Activated CD4-positive, alpha-beta T cell treated with anti-CD3 and anti-CD28 coated beads for 4 hours (primary cell): Measurements from ENCODE around the gene CHD3.
A peak's percentile ranks its signal among the peaks of the same experiment; 100 is the strongest.

Experiments
- DNase-seq, 2 donors: peaks; one replicate each; pipeline ENCODE4 v3.0.0-alpha.2; 2020

The CHD3 gene

GRCh38 chr17:7903154-7904103 lies 14.8 kb downstream of the CHD3 start:
- DNase-seq: no peak

- no peak for DNase-seq
Measured at GRCh38 chr17:7909089-7909488, 20.5 kb downstream of the CHD3 start.

GRCh38 chr17:7910281-7910680 lies 21.7 kb downstream of the CHD3 start:
- DNase-seq: no peak

GRCh38 chr17:7910711-7911110 lies 22.1 kb downstream of the CHD3 start:
- DNase-seq: no peak

GRCh38 chr17:7911116-7911515 lies 22.5 kb downstream of the CHD3 start:
- no peak for DNase-seq

- peak; percentile 35 to 45 for DNase-seq
Measured at GRCh38 chr17:7912927-7913524, 24.4 kb downstream of the CHD3 start.

- DNase-seq: no peak
Measured at GRCh38 chr17:7915179-7915610, 26.6 kb downstream of the CHD3 start.

GRCh38 chr17:7915611-7916384 lies 27.2 kb downstream of the CHD3 start, which contains the start of gene RNF227:
RNF227 (minus strand) TSS chr17:7916289; CDS start chr17:7916195, 94 bp downstream.
- peak; percentile 76 to 81 for DNase-seq

GRCh38 chr17:7916385-7916682 lies 27.7 kb downstream of the CHD3 start:
- no peak for DNase-seq

GRCh38 chr17:7916808-7917207 lies 28.2 kb downstream of the CHD3 start:
- no peak for DNase-seq

GRCh38 chr17:7922269-7922844 lies 33.8 kb downstream of the CHD3 start:
- DNase-seq: no peak

GRCh38 chr17:7922845-7923628 lies 34.4 kb downstream of the CHD3 start:
- peak; percentile 81 for DNase-seq

- no peak for DNase-seq
Measured at GRCh38 chr17:7927596-7927995, 39.0 kb downstream of the CHD3 start.

GRCh38 chr17:7929158-7930023 lies 40.8 kb downstream of the CHD3 start, which contains the start of gene KCNAB3:
KCNAB3 (minus strand) TSS chr17:7929856; CDS start chr17:7929435, 421 bp downstream.
- peak; percentile 45 to 49 for DNase-seq

GRCh38 chr17:7930841-7931631 lies 42.4 kb downstream of the CHD3 start:
- no peak for DNase-seq

- DNase-seq: peak; percentile 99
Measured at GRCh38 chr17:7931709-7932482, 43.3 kb downstream of the CHD3 start, which contains the start of the genes CNTROB and TRAPPC1. CNTROB (plus strand) TSS chr17:7932206; CDS start chr17:7933080, 874 bp downstream. TRAPPC1 (minus strand) TSS chr17:7931946; CDS start chr17:7931829, 117 bp downstream.

- no peak for DNase-seq
Measured at GRCh38 chr17:7932483-7932891, 43.9 kb downstream of the CHD3 start.

GRCh38 chr17:7932949-7933348 lies 44.4 kb downstream of the CHD3 start:
- DNase-seq: no peak

GRCh38 chr17:7935859-7936258 lies 47.3 kb downstream of the CHD3 start:
- DNase-seq: no peak
